ENCODE measurements around the gene SEH1L. TPM values are rescaled to one million over a fixed set of nuclear protein-coding genes. Genes with fewer than 3 reads are reported as not detected.

Gene SEH1L
- total RNA-seq, 2 experiments from 2014 or later: 50.5 to 54.3 TPM

DNA sequence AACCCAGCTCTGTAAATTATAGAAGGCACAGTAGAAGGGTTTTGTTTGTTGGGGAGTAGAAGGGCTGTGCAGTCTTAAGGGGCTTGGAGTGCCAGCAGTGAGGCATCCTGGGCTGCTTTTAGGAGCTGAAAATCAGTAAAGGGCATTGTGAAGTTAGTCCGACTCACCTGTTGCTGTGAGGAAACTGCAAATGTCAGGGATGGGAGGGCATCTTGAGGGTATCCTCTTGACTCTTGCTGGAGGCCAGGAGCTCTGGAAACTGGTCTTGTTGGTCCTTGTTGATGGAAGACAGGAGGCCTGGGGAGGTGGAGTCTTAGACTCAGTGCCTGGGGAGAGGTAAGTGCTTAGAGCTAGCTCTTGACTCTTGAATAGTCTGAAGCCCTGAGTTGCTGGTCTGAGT lies 57.5 kb downstream of the SEH1L start:
- CTCF ChIA-PET: interaction anchor here (1.3 to 2.1 kb wide), 2 partner anchors 8 to 18 kb away, joined by 3 to 5 read pairs; no protein-coding TSS in a partner anchor
- Mint-ChIP-seq H3K4me1 (peaks cover 18% of the 10 kb centered on the region), H3K27ac (no peak overlapping the region), H3K36me3 (ENCODE audit: low read depth) (peaks cover 31% of the 10 kb centered on the region), H3K9me3 (no peaks in the 10 kb centered on the region), H3K27me3 (no peaks in the 10 kb centered on the region), H3K4me3 (no peak overlapping the region)
- DNase-seq: no peak
- POLR2A ChIA-PET: no interaction called here

DNA sequence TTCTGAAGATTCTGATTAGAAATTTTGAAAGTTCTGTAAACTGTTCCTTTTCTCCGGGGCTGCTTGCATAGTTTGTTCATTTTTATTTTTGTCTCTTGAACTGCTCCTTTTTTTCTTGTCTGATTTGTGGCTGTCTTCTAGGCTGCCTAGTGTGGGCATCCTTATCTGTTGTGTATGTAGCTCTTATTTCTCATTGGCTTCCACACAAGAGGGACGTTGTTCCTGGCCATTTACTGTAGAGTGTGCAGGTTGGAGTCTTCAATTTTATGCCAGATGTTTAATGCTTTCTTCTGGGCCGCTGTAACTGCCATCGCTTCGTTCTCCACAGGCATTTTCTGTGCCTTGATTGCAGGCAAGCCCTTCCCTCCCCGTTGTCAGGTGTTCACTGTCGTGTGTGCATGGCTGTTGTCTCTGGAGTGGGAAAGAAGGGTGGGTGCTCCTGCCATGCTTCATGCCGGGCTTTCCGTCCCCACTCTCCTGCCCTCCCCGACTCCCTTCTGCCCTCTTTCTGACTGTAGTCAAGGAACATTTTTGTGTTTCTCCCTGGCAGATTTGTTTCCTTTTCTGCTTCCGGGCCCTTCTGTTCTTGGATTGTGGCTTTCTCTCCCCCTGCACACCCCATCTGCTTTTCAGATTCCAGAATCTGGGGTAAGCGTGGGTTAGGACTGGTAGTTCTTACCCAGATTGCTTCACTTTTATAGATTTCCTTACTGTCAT lies 58.9 kb downstream of the SEH1L start:
- Mint-ChIP-seq H3K4me1 (peaks cover 16% of the 10 kb centered on the region), H3K27me3 (no peaks in the 10 kb centered on the region), H3K36me3 (ENCODE audit: low read depth) (peaks cover 30% of the 10 kb centered on the region), H3K27ac (no peak overlapping the region), H3K4me3 (no peak overlapping the region), H3K9me3 (no peaks in the 10 kb centered on the region)
- DNase-seq: no peak
- POLR2A ChIA-PET: no interaction called here
- CTCF ChIA-PET: interaction anchor here (0.6 to 1.9 kb wide), 5 partner anchors 16 to 151 kb away, joined by 3 to 5 read pairs (median 3); partner anchors contain the start of gene CEP192

DNA sequence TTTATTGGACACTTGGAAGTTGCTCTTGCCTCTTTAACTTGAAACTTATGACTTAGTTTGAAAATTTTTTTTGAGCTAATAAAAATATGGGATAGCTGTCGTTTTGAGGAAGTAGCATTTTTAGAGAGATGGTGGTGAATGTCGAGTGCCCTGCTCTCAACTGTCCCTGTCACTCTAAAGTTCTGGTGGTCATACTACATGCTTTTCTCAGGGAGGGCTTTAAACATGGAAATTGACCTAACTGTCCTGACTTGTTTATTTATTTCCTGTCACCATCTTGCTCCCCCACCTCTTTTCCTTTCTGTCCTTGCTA lies 59.4 kb downstream of the SEH1L start:
- Mint-ChIP-seq H3K9me3 (no peaks in the 10 kb centered on the region), H3K27ac (peak overlapping the region; percentile 28), H3K36me3 (ENCODE audit: low read depth) (peaks cover 33% of the 10 kb centered on the region), H3K27me3 (no peaks in the 10 kb centered on the region), H3K4me3 (no peak overlapping the region), H3K4me1 (peaks cover 16% of the 10 kb centered on the region)
- no peak for DNase-seq
- ChIA-PET CTCF (interaction anchor here (0.9 to 1.9 kb wide), 3 partner anchors 16 to 59 kb away, joined by 3 to 5 read pairs (median 3); partner anchors contain the start of gene CEP192), POLR2A (no interaction called here)

DNA sequence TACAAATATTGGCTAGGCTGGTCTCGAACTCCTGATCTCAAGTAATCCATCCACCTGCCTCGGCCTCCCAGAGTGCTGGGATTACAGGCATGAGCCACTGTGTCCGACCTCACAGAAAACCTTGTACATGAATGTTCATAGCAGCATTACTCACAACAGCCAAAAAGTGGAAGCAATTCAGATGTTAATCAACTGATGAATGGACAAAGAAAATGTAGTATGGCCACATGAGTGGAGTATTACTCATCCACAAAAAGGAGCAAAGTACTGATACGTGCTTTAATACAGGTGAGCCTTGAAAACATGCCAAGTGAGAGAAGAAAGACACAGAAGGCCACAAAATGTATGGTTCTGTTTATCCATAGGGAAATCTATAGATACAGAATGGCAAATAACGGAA lies 63.9 kb downstream of the SEH1L start:
- POLR2A ChIA-PET: no interaction called here

DNA sequence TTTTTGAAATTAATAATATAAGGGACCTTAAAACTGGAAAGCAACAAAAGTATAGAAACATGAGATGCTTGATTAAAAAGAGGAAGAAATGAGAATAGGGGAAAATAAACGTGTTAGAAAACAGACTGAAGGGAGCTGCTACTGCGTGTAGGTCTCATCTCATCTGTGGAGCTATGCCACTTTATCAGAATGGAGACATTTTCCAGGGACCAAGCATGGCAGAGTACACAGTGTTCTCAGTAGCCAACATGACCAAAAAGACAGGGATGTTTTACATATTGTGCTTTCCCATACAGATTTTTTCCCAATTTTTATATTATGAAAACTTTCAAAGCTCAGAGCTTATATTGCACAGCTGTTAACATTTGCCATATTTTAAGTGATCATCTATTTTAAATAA lies 66.4 kb downstream of the SEH1L start:
- peaks cover 5% of the 10 kb centered on the region for H3K4me1 Mint-ChIP-seq
- DNase-seq: no peak
- H3K4me3 Mint-ChIP-seq: no peak overlapping the region
- ChIA-PET POLR2A (interaction anchor here (0.6 kb wide), 1 partner anchor 550 kb away, joined by 3 read pairs; no protein-coding TSS in a partner anchor), CTCF (interaction anchor here (1.2 kb wide), 1 partner anchor 10 kb away, joined by 5 read pairs; no protein-coding TSS in a partner anchor)
- H3K36me3 Mint-ChIP-seq (ENCODE audit: low read depth): peaks cover 65% of the 10 kb centered on the region
- no peak overlapping the region for H3K27ac Mint-ChIP-seq
- H3K9me3 Mint-ChIP-seq: no peaks in the 10 kb centered on the region
- no peaks in the 10 kb centered on the region for H3K27me3 Mint-ChIP-seq

More for the DNA sequence above, 63.9 kb downstream of the SEH1L start:
- H3K27me3 Mint-ChIP-seq: no peaks in the 10 kb centered on the region
- peaks cover 12% of the 10 kb centered on the region for H3K4me1 Mint-ChIP-seq
- no peak overlapping the region for H3K27ac Mint-ChIP-seq
- CTCF ChIA-PET: no interaction called here
- H3K36me3 Mint-ChIP-seq (ENCODE audit: low read depth): peaks cover 62% of the 10 kb centered on the region
- no peak for DNase-seq
- H3K9me3 Mint-ChIP-seq: no peaks in the 10 kb centered on the region
- no peak overlapping the region for H3K4me3 Mint-ChIP-seq

DNA sequence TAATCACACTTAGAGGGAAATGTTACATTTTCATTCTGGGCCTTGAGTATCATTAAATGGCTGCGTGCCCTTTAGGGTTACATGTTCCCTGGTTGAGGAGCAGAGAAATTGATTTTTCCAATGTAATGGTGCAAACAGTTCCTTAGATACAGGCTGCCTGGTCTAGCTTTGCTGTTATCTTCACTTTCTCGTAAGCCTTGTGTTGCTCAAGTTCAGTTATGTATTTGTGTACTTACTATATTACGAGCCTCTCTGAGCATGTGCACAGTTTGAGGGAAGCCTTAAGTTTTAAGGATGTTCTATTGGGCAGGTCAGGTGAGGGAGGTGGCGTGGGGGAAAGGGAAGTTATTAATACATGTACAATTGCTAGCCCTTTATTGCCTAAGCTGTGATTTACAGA lies 67.0 kb downstream of the SEH1L start:
- Mint-ChIP-seq H3K27me3 (no peaks in the 10 kb centered on the region), H3K9me3 (no peaks in the 10 kb centered on the region), H3K4me1 (peaks cover 5% of the 10 kb centered on the region), H3K36me3 (ENCODE audit: low read depth) (peaks cover 64% of the 10 kb centered on the region), H3K4me3 (no peak overlapping the region), H3K27ac (no peak overlapping the region)
- ChIA-PET POLR2A (no interaction called here), CTCF (no interaction called here)
- no peak for DNase-seq

DNA sequence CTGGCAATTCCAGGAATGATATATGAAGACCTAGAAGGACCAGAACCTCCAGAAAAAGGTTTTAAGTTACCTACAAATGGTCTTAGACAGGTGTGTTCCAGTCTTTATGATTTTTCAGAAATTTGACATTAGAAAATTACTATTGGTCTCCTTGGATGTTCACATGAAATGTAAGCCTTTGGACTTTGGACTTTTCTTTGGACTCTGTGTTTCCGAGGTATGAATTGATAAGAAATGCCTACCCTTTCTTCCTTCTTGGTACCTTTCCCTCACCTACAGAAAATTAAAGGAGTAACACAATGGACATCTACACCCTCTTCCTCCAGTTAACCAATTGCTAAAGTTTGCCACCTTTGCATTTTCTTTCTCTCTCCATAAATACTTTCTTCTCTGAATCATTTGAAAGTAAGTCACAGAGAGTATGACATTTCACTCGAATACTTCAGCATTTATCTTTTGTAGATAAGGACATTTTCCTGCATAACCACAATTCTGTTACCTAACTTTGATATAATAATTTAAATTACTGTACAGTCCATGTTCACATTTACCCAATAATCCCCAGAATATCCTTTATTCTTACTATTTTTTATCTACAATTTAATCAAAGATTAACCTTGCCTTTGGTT lies 69.5 kb downstream of the SEH1L start:
- Mint-ChIP-seq H3K27me3 (no peaks in the 10 kb centered on the region), H3K27ac (no peak overlapping the region)

DNA sequence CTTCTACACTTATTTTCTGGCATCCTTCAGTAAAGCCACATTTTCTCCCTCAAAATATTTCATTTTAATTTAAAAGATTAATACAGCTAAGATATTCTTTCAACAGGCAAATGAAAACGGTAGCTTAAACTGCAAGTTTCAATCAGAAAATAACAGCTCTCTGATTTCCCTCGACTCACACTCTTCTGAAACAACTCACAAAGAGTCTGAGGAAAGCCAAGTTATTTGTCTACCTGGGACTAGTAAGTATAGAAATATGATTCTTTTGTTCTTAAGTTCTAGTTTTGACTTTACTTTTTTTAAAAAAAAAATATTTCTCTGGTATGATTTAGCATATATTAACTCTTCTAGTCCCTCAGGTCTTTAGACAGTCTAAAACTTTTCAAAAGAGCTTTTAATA lies 70.6 kb downstream of the SEH1L start:
- peaks cover 81% of the 10 kb centered on the region for H3K36me3 Mint-ChIP-seq (ENCODE audit: low read depth)
- DNase-seq: no peak
- no peak overlapping the region for H3K27ac Mint-ChIP-seq
- H3K4me3 Mint-ChIP-seq: no peak overlapping the region
- peaks cover 15% of the 10 kb centered on the region for H3K4me1 Mint-ChIP-seq
- H3K27me3 Mint-ChIP-seq: no peaks in the 10 kb centered on the region
- peaks cover 3% of the 10 kb centered on the region for H3K9me3 Mint-ChIP-seq
- POLR2A ChIA-PET: no interaction called here
- CTCF ChIA-PET: interaction anchor here (0.9 to 1.0 kb wide), 2 partner anchors 20 to 31 kb away, joined by 3 read pairs; no protein-coding TSS in a partner anchor

More for the DNA sequence above, 69.5 kb downstream of the SEH1L start:
- Mint-ChIP-seq H3K36me3 (ENCODE audit: low read depth) (peaks cover 81% of the 10 kb centered on the region), H3K4me1 (peaks cover 15% of the 10 kb centered on the region), H3K9me3 (no peaks in the 10 kb centered on the region), H3K4me3 (no peak overlapping the region)
- ChIA-PET CTCF (no interaction called here), POLR2A (no interaction called here)
- DNase-seq: no peak

DNA sequence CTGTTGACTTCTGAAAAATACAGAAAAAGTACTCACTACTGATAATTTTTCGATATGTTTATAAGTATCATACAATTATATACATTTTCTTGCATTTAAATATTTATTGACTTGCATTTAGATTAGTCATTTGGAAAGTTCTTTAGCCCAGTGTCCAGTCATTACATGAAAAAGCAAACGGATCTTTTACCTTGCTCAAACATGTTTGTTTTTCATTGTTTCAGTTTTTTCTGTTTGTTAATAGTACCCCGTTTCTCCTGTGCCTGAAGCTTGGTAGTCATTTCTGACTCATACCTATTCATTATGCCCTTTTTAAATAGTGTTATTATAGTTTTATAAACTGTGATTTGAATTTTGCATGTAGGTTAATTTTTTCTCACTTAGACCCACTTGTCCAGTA lies 71.5 kb downstream of the SEH1L start:
- Mint-ChIP-seq H3K9me3 (peaks cover 3% of the 10 kb centered on the region), H3K27ac (no peak overlapping the region), H3K4me1 (peaks cover 15% of the 10 kb centered on the region), H3K36me3 (ENCODE audit: low read depth) (peaks cover 83% of the 10 kb centered on the region), H3K4me3 (no peak overlapping the region), H3K27me3 (no peaks in the 10 kb centered on the region)
- ChIA-PET CTCF (interaction anchor here (1.3 kb wide), 1 partner anchor 20 kb away, joined by 3 read pairs; no protein-coding TSS in a partner anchor), POLR2A (no interaction called here)
- DNase-seq: no peak

DNA sequence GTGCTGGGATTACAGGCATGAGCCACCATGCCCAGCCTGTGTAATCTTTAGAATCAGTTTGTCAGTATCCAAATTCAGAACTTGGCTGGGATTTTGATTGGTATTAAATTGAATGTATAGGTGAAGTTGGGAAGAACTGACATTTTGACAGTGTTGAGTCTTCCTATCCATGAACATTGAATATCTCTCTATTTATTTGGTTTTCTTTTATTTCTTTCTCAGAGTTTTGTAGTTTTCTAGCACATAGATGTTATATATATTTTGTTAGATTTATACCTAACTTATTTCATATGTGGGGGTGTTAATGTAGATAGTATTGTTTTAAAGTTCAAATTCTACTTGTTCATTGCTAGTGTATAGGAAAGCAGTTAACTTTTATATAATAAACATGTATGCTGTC lies 74.8 kb downstream of the SEH1L start:
- ChIA-PET POLR2A (no interaction called here), CTCF (interaction anchor here (0.6 to 0.9 kb wide), 2 partner anchors 17 to 71 kb away, joined by 3 read pairs; no protein-coding TSS in a partner anchor)
- Mint-ChIP-seq H3K27me3 (no peaks in the 10 kb centered on the region), H3K27ac (no peak overlapping the region), H3K9me3 (peaks cover 3% of the 10 kb centered on the region), H3K4me3 (no peak overlapping the region), H3K4me1 (peaks cover 12% of the 10 kb centered on the region), H3K36me3 (ENCODE audit: low read depth) (peaks cover 71% of the 10 kb centered on the region)
- no peak for DNase-seq

DNA sequence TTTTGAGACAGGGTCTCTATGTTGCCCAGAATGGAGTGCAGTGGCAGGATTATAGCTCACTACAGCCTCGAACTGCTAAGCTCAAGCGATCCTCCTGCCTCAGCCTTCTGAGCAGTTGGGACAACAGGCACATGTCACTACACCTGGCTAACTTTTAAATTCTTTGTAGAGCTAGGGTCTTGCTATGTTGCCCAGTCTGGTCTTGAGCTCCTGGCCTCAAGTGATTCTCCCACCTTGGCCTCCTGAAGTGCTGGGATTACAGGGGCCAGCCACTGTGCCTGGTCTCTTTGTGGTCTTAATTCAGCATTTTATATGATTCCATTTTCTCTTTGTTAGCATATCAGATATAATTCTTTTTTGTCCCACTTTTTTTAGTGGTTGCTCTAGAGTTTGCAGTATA lies 77.4 kb downstream of the SEH1L start:
- POLR2A ChIA-PET: no interaction called here
- CTCF ChIA-PET: interaction anchor here (1.1 to 1.5 kb wide), 2 partner anchors 12 to 16 kb away, joined by 3 to 4 read pairs; no protein-coding TSS in a partner anchor
- Mint-ChIP-seq H3K4me1 (peaks cover 9% of the 10 kb centered on the region), H3K9me3 (peaks cover 3% of the 10 kb centered on the region), H3K4me3 (no peak overlapping the region), H3K36me3 (ENCODE audit: low read depth) (peaks cover 69% of the 10 kb centered on the region), H3K27me3 (no peaks in the 10 kb centered on the region), H3K27ac (no peak overlapping the region)
- no peak for DNase-seq

DNA sequence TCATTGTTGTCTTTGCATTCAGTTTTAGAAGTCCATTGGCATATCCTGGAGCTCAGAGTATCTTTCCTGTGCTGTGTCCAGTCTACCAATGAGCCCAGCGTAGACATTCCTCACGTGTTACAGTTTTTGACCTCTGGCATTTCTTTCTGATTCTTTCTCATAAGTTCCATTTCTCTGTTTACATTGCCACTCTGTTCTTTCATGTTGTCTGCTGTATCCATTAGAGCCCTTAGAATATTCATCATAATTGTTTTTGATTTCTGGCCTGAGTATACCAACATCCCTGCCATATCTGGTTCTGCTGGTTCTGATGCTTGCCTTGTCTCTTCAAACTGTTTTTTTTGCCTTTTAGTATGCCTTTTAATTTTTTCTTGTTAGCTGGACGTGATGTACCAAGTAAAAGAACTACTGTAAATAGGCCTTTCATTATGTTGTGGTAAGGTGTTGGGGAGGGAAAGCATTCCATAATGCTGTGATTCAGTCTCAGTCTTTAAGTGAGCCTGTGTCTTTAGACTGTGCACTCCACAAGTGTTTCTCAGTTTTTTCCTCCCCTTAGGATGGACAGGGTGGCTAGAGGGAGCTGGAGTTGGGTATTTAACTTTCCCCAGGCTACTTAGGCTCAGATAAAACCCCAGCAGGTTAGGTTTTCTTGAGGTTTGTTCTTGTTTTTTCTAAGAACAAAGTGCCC lies 78.9 kb downstream of the SEH1L start:
- H3K27me3 Mint-ChIP-seq: no peaks in the 10 kb centered on the region
- CTCF ChIA-PET: interaction anchor here (1.0 kb wide), 1 partner anchor 28 kb away, joined by 3 read pairs; no protein-coding TSS in a partner anchor
- no peak overlapping the region for H3K27ac Mint-ChIP-seq
- H3K9me3 Mint-ChIP-seq: peaks cover 3% of the 10 kb centered on the region
- H3K4me1 Mint-ChIP-seq: peaks cover 6% of the 10 kb centered on the region
- no peak overlapping the region for H3K4me3 Mint-ChIP-seq
- peaks cover 65% of the 10 kb centered on the region for H3K36me3 Mint-ChIP-seq (ENCODE audit: low read depth)
- POLR2A ChIA-PET: no interaction called here
- no peak for DNase-seq

DNA sequence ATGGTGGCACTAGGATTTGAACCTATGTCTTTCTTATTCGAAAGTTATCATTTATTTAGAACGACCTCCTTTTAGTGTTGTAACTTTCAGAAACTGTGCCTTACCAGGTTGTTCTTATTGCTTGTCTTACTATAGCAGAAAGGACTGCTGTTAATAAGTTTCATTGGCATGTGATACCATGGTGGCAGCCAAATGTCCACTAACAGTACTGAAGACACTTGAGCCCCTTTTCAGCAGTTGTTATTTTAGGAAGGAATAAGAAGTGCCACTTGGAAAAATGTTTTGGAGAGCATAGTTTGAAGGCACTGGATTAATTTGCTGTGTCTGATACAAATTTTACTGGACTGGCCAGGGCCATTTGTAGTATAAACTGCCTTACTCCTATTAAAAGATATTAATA lies 81.1 kb downstream of the SEH1L start:
- no peak for DNase-seq
- Mint-ChIP-seq H3K4me1 (peaks cover 6% of the 10 kb centered on the region), H3K9me3 (no peaks in the 10 kb centered on the region), H3K27me3 (no peaks in the 10 kb centered on the region), H3K4me3 (no peak overlapping the region), H3K36me3 (ENCODE audit: low read depth) (peaks cover 64% of the 10 kb centered on the region), H3K27ac (no peak overlapping the region)
- CTCF ChIA-PET: no interaction called here
- POLR2A ChIA-PET: interaction anchor here (0.7 kb wide), 1 partner anchor 260 kb away, joined by 3 read pairs; no protein-coding TSS in a partner anchor

Data from activated CD4-positive, alpha-beta T cell treated with anti-CD3 and anti-CD28 coated beads, Interleukin-2, amount 10 ng/mL, durations not matched to agents 7 days and 5 days (primary cell).